NOMO-1 (cell line): ENCODE results near the gene FHOD1.

ENCODE experiments used
- DNase-seq, 2 experiments: peaks; one replicate each; lab custom pipeline; 2025; ENCODE audit not compliant: unreplicated experiment in 2 of 2; lab: John Stamatoyannopoulos, UW

Gene FHOD1

GRCh38 chr16:67247192-67248072, at the start of gene FHOD1:
TSS of gene FHOD1 (minus strand) at chr16:67247481. CDS start at chr16:67247410, 71 bp downstream.
- peak; percentile 93 to 95 for DNase-seq

DNA sequence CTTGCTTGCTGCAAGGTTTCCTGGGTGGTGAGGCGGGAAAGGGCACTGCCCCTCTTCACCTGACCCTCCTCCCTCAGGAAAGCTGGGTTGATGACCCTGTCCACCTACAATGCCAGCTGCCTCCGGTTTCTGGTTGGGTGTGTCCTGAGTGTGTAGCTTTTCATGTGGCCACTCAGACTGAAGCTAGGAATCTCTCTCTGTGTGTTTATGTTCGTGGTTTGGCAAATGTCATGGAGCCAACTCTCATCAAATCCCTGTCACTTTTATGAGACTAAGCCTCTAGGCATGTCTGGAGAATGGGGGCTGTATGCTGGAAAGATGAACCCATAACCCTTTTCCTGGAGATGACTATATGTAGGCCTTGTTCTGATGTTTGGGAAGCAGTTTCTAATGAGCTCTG, 49.1 kb upstream of the FHOD1 start:
- no peak for DNase-seq

DNA sequence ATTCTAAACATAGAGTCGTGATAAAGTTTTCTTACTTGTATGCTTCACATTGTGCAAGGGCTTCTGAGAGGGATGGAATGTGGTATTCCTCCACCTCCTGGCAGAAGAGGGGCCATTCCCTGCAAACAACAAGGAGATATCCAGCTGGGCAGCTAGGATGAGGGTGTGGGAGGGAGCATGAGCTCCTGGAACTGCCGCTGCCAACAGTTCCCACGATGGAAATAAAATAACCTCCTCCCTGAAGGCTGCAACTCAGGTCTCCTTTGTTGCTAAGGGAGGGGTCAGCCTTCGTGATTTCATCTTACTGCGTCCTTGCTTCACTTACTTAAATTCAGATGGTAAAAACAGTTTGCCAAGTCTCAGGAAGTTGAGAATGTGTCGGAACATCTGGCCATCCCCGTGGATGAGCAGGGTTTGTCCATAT, 47.7 kb upstream of the FHOD1 start:
- no peak for DNase-seq

GRCh38 chr16:67294171-67294757, 47.0 kb upstream of the FHOD1 start:
- DNase-seq, result no peak

DNA sequence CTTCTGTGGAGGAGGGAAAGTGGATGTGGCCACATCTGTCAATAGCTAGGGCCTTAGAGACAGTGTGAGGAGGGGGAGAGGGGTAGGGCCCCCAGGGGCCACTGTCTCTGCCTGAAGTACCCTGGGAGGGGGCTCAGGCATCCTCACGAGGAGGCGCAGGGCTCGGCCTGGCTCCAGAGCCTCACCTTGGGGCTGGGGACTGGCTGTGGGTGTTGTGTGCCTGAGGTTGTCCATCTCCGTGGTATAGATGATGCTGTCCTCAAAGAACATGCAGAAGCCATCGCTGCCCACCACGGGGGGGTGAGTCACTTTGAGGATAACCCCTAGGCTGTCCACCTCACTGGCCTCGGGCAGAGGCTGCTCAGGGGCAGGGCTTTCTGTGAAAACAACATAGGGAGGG, 44.2 kb upstream of the FHOD1 start:
- DNase-seq, result no peak

- DNase-seq, result no peak
Measured at GRCh38 chr16:67287960-67288359, 40.7 kb upstream of the FHOD1 start.

DNA sequence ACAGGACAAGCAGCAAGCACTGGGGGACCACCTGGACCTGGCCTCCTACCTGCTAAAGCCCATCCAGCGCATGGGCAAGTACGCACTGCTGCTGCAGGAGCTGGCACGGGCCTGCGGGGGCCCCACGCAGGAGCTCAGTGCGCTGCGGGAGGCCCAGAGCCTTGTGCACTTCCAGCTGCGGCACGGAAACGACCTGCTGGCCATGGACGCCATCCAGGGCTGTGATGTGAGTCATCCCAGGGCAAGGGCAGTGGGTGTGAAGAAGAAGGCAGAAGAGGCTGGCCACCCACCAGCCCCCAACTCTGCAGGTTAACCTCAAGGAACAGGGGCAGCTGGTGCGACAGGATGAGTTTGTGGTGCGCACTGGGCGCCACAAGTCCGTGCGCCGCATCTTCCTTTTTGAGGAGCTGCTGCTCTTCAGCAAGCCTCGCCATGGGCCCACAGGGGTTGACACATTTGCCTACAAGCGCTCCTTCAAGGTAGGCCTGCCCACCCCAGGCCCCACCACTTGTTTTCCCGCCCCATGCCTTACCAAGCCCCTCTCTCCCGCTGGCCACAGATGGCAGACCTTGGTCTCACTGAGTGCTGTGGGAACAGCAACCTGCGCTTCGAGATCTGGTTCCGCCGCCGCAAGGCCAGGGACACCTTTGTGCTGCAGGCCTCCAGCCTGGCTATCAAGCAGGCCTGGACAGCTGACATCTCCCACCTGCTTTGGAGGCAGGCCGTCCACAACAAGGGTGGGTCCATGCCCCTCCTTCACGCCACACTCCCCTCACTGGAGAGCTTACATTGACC, 39.4 kb upstream of the FHOD1 start:
- no peak for DNase-seq

DNA sequence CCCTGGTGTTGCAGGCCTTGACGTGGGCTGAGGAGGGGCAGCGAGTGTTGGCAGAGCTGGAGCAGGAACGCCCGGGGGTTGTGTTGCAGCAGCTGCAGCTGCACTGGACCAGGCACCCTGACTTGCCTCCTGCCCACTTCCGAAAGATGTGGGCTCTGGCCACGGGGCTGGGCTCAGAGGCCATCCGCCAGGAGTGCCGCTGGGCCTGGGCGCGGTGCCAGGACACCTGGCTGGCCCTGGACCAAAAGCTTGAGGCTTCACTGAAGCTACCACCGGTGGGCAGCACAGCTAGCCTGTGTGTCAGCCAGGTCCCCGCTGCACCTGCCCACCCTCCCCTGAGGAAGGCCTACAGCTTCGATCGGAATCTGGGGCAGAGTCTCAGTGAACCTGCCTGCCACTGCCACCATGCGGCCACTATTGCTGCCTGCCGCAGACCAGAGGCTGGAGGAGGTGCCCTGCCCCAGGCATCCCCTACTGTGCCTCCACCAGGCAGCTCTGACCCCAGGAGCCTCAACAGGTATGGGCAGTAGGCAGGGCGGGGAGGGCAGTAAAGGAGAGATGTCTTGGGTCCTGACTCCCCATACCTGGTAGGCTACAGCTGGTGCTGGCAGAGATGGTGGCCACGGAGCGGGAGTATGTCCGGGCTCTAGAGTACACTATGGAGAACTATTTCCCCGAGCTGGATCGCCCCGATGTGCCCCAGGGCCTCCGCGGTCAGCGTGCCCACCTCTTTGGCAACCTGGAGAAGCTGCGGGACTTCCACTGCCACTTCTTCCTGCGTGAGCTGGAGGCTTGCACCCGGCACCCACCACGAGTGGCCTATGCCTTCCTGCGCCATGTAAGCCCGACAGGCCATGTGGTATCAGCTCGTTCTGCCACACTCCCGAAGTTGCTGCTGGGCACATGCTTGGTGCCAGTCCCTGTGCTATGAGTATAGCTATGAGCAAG, 37.7 kb upstream of the FHOD1 start:
- DNase-seq, result no peak

- DNase-seq, result no peak
Measured at GRCh38 chr16:67283826-67284555, 36.7 kb upstream of the FHOD1 start.

GRCh38 chr16:67283039-67283825, 36.0 kb upstream of the FHOD1 start:
- no peak for DNase-seq

- DNase-seq, result no peak
Measured at GRCh38 chr16:67282447-67282805, 35.1 kb upstream of the FHOD1 start.

DNA sequence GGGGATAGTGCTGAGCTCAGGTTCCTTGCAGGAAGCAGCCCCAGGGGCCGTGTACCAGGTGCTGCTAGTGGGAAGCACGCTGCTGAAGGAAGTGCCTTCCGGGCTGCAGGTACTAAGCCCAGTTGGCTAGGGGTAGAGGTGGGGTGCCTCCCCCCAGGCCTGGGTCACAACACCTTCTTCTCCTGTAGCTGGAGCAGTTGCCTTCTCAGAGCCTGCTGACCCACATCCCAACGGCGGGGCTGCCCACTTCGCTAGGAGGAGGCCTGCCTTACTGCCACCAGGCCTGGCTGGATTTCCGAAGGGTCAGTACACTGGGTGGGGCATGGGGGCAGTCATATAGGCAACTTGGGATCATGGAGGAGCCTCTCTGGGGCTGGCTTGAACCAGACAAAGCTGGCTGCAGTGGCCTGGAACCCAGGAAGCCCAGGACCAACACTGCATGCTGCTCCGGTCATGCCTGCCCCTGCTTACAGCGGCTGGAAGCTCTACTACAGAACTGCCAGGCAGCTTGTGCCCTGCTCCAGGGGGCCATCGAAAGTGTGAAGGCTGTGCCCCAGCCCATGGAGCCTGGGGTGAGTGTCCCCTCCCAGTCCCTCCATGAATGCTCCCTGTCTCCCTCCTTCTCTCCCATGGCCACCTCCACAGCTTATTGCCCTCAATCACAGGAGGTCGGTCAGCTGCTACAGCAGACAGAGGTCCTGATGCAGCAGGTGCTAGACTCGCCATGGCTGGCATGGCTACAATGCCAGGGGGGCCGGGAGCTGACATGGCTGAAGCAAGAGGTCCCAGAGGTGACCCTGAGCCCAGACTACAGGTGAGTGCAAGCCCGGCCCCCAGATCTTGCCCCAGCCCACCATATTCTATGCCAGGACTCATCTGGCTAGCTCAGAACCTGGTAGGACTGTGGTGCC, 34.5 kb upstream of the FHOD1 start:
- no peak for DNase-seq

DNA sequence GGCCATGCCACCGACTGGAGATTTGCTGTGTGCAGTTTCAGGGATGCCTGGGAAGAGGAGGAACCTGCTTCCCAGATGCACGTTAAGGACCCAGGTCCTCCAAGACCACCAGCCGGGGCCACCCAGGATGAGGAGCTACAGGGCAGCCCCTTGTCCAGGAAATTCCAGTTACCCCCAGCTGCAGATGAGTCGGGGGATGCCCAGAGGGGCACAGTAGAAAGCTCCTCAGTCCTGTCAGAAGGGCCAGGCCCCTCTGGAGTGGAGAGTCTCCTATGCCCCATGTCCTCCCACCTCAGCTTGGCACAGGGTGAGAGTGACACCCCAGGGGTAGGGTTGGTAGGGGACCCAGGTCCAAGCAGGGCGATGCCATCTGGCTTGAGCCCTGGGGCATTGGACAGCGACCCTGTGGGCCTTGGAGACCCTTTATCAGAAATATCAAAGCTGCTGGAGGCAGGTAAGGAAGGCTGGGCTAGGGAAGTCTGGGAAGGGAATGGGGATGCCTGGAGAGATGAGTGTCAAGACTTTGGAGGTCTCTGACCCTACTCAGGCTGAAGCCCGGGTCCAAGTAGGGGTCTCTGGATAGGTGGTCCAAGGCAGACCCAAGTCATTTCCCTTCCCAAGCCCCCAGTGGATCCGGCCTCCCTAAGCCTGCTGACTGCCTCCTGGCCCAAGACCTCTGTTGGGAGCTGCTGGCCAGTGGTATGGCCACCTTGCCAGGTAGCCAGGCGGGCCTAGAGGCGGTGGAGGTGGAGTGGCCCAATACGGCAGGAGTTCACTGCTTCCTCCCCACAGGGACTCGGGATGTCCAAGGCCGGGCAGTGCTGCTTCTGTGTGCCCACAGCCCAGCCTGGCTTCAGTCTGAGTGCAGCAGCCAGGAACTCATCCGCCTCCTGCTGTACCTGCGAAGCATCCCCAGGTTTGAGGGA, 33.1 kb upstream of the FHOD1 start:
- no peak for DNase-seq

- DNase-seq, result peak; percentile 83 to 88
Measured at GRCh38 chr16:67279296-67280089, 32.2 kb upstream of the FHOD1 start, which contains the start of gene PLEKHG4. TSS of gene PLEKHG4 (plus strand) at chr16:67279532. CDS start at chr16:67280045, 513 bp downstream.

DNA sequence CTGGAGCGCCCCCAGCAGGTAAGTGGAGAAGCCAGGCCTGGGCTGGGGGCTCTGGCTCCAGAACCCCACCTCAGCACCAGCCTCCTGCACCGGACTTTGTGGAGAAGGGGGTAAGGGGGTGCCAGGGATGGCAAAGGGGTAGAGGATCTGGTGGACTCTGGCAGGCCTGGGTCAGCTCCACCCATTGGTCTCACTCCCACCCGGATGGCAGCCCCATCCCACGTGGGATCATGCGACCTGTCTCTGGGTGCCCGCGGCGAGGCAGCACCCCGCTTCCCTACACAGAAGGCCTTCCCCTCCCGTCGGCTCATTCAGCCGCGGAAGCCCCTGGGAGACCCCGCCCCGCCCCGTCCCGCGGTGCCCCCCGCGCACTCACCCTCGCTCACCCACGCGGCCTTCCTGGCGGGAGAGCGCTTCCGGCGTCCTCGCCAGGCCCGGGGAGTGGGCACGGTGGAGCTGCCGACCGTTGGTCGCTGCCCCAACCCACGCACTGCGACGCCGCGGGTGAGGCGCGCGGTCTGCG, 31.6 kb upstream of the FHOD1 start:
- peak; percentile 24 to 38 for DNase-seq
